IPS-NIHi11 (cell line): ENCODE measurements around the gene PHAX.
"Not testable (repeated sequence)": the region's sequence is repeated elsewhere in the genome, so short reads cannot be mapped to it uniquely, and the experiment has no call there.

Source experiments
- DNase-seq: peaks from one replicate; pipeline ENCODE4 v3.0.0; 2012; ENCODE audit warnings: mixed read lengths, low spot score

PHAX gene

DNA sequence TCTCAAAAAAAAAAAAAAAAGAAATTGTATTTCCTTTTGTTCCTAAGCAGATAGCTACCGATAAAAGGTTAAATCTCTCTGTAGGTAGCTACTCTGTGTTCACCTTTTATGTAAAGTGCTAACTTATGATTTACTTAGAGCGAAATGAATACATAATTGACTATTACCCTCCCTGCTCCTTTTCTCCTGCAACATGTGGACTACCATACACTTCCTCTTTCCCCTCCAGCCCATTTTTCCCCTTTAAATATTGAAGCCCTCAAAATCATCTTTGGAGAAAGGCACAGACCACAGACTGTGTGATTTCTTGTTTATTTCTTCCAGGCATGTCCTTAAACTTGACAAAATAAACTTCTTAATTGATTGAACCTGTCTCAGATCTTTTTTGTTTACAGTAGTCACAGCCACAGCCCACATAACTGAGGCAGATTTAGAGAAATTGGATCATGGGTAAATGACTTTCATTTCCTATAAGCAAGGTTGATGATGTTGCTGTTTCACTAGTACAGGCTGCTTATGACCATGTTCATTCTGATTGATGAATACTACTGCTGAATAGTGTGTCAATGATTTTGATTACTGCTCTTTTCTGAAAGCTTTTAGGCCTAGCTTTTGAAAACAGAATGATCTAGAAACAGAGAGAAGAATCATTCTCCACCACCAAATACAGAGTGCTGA, 59.2 kb downstream of the PHAX start:
- no peak for DNase-seq

DNA sequence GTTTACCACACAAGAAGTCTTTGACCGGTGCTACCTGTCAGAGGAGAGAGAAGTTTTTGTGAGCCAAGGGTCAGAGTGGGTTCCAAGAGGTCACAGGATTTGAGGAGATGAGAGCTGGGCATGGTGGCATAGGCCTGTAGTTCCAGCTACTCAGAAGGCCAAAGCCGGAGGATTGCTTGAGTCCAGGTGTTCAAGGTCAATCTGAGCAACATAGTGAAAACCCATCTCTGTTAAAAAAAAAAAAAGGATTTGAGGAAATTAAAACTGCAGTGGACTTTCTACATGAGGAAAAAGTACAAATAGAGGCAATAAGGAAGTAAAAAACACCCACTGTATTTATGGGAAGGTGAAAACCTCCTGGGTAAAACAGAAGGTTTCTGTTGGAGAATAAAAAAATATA, 63.8 kb downstream of the PHAX start:
- no peak for DNase-seq

DNA sequence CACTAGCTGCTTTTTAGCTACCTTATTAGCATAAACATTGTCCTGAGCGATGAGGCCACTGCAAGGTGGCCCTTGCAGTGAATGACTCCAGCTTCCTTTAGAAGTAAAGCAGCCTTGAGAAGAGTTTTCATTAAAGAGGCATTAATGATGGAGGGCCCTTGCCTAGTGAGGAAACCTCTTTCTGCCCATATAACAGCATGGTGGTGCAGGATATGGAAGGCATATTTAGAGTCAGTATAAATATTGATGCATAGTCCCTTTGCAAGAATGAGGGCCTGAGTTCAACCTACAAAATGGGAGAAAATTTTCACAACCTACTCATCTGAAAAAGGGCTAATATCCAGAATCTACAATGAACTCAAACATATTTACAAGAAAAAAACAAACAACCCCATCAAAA, 69.4 kb downstream of the PHAX start:
- not testable (repeated sequence) for DNase-seq

DNA sequence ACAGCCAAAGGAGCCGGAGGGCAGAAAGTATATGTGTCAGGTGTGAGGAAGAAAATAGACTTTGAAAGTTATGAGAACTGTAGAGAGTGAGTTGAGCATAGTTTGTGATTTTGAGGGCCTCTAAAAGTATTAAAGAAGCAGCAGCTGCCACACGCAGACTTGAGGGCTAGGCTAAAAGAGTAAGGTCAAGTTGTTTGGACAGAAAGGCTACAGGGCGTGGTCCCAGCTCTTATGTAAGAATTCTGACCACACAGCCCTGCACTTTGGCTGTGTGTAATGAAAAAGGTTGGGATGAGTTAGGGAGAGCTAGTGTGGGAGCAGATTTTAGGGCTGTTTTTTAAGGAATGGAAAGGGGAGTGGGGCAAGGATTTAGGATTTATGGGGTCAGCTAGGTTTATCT, 70.9 kb downstream of the PHAX start:
- DNase-seq, result not testable (repeated sequence)

DNA sequence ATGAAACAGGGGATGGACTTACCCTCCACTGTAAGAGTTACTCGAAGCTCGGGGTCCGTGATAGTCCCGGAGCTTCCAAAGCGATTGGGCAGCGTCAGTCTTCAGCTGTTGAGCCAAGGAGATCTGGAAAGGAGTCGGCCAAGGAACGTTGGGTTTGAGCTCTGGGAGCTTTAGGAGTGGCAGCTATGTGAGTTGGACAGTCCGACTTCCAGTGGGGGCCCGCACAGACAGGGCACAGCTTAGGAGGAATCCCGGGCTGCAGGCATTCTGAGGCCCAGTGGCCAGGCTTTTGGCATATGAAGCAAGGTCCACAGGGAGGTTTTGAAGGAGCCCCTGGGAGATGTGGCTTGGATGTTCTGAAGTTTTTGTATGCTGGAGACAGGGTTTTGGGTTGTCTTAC, 72.7 kb downstream of the PHAX start:
- no peak for DNase-seq

DNA sequence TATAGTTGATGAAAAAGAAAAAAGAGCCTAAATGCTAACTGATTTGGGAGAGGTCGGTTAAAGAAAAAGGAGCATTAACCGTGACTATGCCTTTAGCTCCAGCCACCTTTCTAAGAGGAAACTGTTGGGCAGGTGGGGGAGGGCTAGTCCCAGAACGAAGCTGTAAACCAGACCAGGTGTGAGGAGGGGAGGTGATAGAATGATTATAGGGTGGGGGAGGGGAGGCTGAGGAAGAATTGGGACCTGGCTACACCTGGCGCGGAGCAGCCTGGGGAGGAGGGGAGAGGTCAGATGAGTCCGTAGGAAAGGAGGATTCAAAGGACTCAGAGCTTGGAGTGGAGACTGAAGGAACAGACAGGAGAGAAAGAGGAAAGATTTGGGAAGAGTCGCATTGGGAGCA, 73.4 kb downstream of the PHAX start:
- DNase-seq, result no peak

DNA sequence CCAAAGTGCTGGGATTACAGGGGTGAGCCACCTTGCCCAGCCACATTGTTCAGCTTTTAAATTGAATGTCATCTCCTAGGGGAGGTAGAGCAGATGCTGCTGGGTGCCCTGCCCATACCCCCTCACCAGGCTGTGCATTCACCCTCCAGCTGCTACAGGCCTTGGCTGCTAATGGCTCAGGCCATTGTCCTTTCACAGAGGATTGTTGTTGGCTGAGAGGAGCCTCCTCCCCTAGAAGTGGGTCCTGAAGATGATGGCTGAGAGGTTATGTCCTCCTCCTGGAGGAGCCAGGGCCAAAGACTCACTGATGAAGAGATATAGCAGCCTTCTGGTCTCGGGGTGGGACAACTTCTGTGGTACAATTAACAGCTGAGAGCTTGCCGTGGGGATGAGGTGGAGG, 74.6 kb downstream of the PHAX start:
- DNase-seq, result no peak

DNA sequence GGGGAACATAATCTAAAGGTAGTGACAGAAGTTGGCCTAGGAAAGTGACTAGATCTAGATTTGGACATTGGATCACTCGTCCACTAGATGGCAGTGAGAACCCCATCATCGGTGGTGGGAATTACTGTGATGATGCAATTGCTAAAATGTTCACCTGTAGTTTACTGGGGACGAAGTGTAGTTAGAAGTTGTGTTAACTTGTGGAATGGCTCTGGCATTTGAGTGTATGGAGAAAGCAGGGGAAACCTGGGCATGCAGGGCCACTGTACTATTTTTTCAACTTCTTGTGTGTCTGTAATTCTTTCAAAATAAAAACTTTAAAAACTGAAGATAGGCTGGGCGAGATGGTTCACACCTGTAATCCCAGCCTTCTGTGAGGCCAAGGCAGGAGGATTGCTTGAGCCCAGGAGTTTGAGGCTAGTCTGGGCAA, 75.5 kb downstream of the PHAX start:
- peak; percentile 88 for DNase-seq
